ENCODE measurements around the gene FGF22. TPM values are rescaled to one million over a fixed set of nuclear protein-coding genes. Genes with fewer than 3 reads are reported as not detected.

FGF22 gene
- total and polyA plus RNA-seq, 10 of the 15 experiments (the other 5 are each of a cell fraction or from before 2014, with no cell fraction given): 0.05 TPM; not detected in 9

DNA sequence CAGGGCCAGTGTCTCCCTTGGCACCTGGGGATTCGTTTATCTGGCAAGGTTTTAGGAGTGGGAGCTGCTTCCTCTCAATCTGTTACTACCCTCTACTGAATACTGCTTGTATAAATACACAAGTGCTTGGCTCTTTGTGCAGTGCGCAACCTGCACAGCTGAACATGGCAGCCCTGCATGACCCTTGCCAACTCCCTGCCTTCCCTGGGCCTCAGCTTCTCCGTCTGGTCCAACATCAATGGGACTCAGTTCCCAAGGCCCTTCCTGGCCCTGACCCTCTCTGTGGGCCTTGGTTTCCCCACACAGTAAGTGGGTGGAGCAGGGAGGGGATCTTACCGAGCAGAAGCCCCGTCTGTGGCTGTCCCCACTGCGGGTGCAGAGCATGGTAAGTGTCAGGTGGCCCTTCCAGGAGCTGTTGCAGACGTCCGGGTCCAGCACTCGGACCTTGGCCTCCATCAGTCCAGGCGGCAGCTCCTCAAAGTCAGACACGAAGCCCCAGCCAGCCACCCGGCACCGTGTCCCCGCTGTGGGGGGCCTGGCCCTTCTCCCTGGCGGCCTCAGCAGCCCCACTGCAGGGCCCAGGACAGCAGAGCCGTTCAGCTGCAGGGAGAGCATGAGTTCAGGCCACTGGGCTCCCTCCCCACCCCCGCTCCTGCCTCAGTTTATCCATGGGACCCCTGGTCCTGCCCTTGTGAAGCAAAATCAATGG, 47.1 kb downstream of the FGF22 start (continued):
- no peak for TF ChIP-seq ZNF687 (IDR thresholded peaks at IDR 0.05)
- no peak for TF ChIP-seq REST (IDR thresholded peaks at IDR 0.05; ENCODE audit: low read depth, low read length)
- TF ChIP-seq YBX1 (IDR thresholded peaks at IDR 0.05): no peak
- no peak for TF ChIP-seq POLR2AphosphoS5 (IDR thresholded peaks at IDR 0.05; ENCODE audit: low read length)
- TF ChIP-seq, protein P1, sequence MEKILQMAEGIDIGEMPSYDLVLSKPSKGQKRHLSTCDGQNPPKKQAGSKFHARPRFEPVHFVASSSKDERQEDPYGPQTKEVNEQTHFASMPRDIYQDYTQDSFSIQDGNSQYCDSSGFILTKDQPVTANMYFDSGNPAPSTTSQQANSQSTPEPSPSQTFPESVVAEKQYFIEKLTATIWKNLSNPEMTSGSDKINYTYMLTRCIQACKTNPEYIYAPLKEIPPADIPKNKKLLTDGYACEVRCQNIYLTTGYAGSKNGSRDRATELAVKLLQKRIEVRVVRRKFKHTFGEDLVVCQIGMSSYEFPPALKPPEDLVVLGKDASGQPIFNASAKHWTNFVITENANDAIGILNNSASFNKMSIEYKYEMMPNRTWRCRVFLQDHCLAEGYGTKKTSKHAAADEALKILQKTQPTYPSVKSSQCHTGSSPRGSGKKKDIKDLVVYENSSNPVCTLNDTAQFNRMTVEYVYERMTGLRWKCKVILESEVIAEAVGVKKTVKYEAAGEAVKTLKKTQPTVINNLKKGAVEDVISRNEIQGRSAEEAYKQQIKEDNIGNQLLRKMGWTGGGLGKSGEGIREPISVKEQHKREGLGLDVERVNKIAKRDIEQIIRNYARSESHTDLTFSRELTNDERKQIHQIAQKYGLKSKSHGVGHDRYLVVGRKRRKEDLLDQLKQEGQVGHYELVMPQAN (conservative IDR thresholded peaks at IDR 0.05): no peak
- no peak for TF ChIP-seq RFX5 (IDR thresholded peaks at IDR 0.05; ENCODE audit: low read depth, low read length)
- no peak for TF ChIP-seq CBFB (IDR thresholded peaks at IDR 0.05; ENCODE audit: low read depth)

Data from GM12878 (cell line).